Vagina (tissue), 2 donors: Measurements from ENCODE around the gene NUTM2F.
"Not testable (repeated sequence)": the region's sequence is repeated elsewhere in the genome, so short reads cannot be mapped to it uniquely, and the experiment has no call there.

ENCODE experiments used
- POLR2A ChIP-seq, 2 donors: fragments of 450-650 bp; IDR thresholded peaks; one replicate each; pipeline ENCODE4 v1.6.1; 2017; ENCODE audit warnings: antibody characterized with exemption in 2 of 2, mild to moderate bottlenecking in 2 of 2, moderate library complexity in 2 of 2
- POLR2AphosphoS5 ChIP-seq, 2 donors: sonication (generic); formaldehyde crosslinking; IDR thresholded peaks; one replicate each; pipeline ENCODE4 v1.9.0; 2017; ENCODE audit warnings: antibody characterized with exemption in 2 of 2, mild to moderate bottlenecking in 2 of 2, low read depth in 1 of 2; ENCODE audit not compliant: insufficient read depth in 1 of 2
- TF ChIP-seq, protein P1 (sequence below), 3 experiments: fragments of 450-650 bp in 2 of 3; fragments of 200-600 bp in 1 of 3; sonication (generic) in 1 of 3; IDR thresholded peaks; one replicate each; pipeline ENCODE4 v1.5.1; 2017 to 2019; ENCODE audit warnings: antibody characterized with exemption in 3 of 3, mild to moderate bottlenecking in 2 of 3, moderate library complexity in 2 of 3

DNA sequence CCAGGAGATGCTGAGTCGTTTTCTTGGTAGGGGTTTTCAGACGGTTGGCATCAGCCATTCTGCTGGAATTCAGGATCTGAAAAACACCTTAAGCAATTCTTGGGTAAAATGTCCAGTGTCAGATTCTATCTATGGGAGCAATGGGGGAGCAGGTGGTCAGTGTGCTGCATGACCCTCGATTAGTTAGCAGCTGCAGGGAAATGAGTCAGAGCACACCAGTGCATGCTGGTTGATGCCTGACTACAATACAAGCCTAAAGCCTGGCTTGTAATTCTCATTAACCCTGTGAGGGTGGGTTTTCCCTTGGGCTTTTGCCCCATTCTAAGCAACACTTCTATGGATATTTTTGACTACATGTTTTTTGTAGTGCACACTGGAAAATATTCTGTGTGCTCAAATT lies 20.3 kb upstream of the NUTM2F start:
- TF ChIP-seq, protein P1, sequence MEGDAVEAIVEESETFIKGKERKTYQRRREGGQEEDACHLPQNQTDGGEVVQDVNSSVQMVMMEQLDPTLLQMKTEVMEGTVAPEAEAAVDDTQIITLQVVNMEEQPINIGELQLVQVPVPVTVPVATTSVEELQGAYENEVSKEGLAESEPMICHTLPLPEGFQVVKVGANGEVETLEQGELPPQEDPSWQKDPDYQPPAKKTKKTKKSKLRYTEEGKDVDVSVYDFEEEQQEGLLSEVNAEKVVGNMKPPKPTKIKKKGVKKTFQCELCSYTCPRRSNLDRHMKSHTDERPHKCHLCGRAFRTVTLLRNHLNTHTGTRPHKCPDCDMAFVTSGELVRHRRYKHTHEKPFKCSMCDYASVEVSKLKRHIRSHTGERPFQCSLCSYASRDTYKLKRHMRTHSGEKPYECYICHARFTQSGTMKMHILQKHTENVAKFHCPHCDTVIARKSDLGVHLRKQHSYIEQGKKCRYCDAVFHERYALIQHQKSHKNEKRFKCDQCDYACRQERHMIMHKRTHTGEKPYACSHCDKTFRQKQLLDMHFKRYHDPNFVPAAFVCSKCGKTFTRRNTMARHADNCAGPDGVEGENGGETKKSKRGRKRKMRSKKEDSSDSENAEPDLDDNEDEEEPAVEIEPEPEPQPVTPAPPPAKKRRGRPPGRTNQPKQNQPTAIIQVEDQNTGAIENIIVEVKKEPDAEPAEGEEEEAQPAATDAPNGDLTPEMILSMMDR (IDR thresholded peaks at IDR 0.05) = not testable (repeated sequence)
- not testable (repeated sequence) for TF ChIP-seq POLR2AphosphoS5 (IDR thresholded peaks at IDR 0.05; ENCODE audit: insufficient read depth in 1 of 2, low read depth in 1 of 2); POLR2A (IDR thresholded peaks at IDR 0.05)
